Measurements from ENCODE around the gene CDH22. TPM values are rescaled to one million over a fixed set of nuclear protein-coding genes. Genes with fewer than 3 reads are reported as not detected.

The CDH22 gene
- total and polyA plus RNA-seq, 9 of the 15 experiments (the other 6 are each of a cell fraction or from before 2014, with no cell fraction given), result 0.07 to 0.08 TPM; not detected in 7

GRCh38 chr20:46175127-46175494 is 133.2 kb downstream of the CDH22 start:
- no peaks in the 10 kb centered on the region for H3K9me1 ChIP-seq (ENCODE audit: control insufficient read depth, insufficient read depth, low read length)
- H3K9me3 ChIP-seq (replicated peaks; ENCODE audit: control insufficient read depth, insufficient read depth, low read depth, low read length), result no peaks in the 10 kb centered on the region
- H3K36me3 ChIP-seq (ENCODE audit: control insufficient read depth, insufficient read depth, low read length), result no peaks in the 10 kb centered on the region
- in situ Hi-C loops (cut with MboI) (no loop called here), intact Hi-C loops (cut with micrococcal nuclease) (loop anchor here (2.0 kb wide), 1 partner anchor 42 kb away; no protein-coding TSS in a partner anchor)
- BruUV-seq (replicated peaks), result no TSS peak
- ATAC-seq (no peak), DNase-seq (ENCODE audit: extremely low read depth in 1 of 4, low spot score in 3 of 4) (no peak), FAIRE-seq (no peak)
- no peak overlapping the region for H3K4me2 ChIP-seq (ENCODE audit: insufficient read depth, low read length)
- H3K9ac ChIP-seq (ENCODE audit: insufficient read depth in 1 of 2, low read depth in 2 of 2, low read length in 2 of 2), result no peak overlapping the region
- H4K20me1 ChIP-seq (replicated peaks; ENCODE audit: control insufficient read depth, insufficient read depth, low read length), result peaks cover 8% of the 10 kb centered on the region; the same call in 1 of the 2 replicates
- H3K4me1 ChIP-seq (replicated peaks in 1 of 2; ENCODE audit: control insufficient read depth in 2 of 2, insufficient read depth in 2 of 2, low read length in 2 of 2), result peaks cover 0 to 10% of the 10 kb centered on the region in 2 experiments; a peak in 1 of 5 replicates
- WGBS (ENCODE audit: insufficient coverage, low coverage, missing lambda C conversion rate), result 6% methylated on average over 4 of the region's 4 CpGs
- POLR2A ChIA-PET, result interaction anchor here (0.6 kb wide), 1 partner anchor 17 kb away, joined by 5 read pairs; no protein-coding TSS in a partner anchor
- H3K27ac ChIP-seq (ENCODE audit: extremely low read depth, low read depth, low read length), result no peak overlapping the region
- H2AFZ ChIP-seq (ENCODE audit: low read depth, low read length), result no peak overlapping the region
- H3K27me3 ChIP-seq (ENCODE audit: control insufficient read depth in 2 of 2, insufficient read depth in 2 of 2, low read length in 2 of 2), result peaks cover 21 to 76% of the 10 kb centered on the region in 2 experiments
- no peak overlapping the region for H3K4me3 ChIP-seq
- no peaks in the 10 kb centered on the region for H3K79me2 ChIP-seq (ENCODE audit: control insufficient read depth, insufficient read depth, low read length)
- CTCF ChIA-PET (ENCODE audit: low intra/inter-chr PET ratio), result interaction anchor here (0.6 to 1.3 kb wide), 2 partner anchors 156 to 161 kb away, joined by 3 to 4 read pairs; no protein-coding TSS in a partner anchor
- TF ChIP-seq ZBTB9 (CRISPR knock-in tag; IDR thresholded peaks at IDR 0.05) (no peak), ELF1 (tag; IDR thresholded peaks at IDR 0.05) (no peak), ATF1 (CRISPR knock-in tag; IDR thresholded peaks at IDR 0.05) (no peak), ATF1 (tag; IDR thresholded peaks at IDR 0.05) (no peak), BCOR (IDR thresholded peaks at IDR 0.05) (peak; percentile 72), ARID3B (CRISPR knock-in tag; IDR thresholded peaks at IDR 0.05; ENCODE audit: borderline replicate concordance) (no peak), TBP (optimal IDR thresholded peaks at IDR 0.05; ENCODE audit: low read depth, low read length) (no peak), ZBTB2 (IDR thresholded peaks at IDR 0.05) (no peak), IRF2 (CRISPR knock-in tag; IDR thresholded peaks at IDR 0.05) (no peak), CREB3 (tag; conservative IDR thresholded peaks at IDR 0.05; ENCODE audit: low read depth) (no peak), KDM1A (IDR thresholded peaks at IDR 0.05) (no peak), HMG20B (CRISPR knock-in tag; IDR thresholded peaks at IDR 0.05) (no peak), TCF7 (IDR thresholded peaks at IDR 0.05; ENCODE audit: borderline replicate concordance) (no peak), RBM25 (IDR thresholded peaks at IDR 0.05; ENCODE audit: low read depth, low read length, severe bottlenecking) (peak; percentile 62)
- TF ChIP-seq, protein P1, sequence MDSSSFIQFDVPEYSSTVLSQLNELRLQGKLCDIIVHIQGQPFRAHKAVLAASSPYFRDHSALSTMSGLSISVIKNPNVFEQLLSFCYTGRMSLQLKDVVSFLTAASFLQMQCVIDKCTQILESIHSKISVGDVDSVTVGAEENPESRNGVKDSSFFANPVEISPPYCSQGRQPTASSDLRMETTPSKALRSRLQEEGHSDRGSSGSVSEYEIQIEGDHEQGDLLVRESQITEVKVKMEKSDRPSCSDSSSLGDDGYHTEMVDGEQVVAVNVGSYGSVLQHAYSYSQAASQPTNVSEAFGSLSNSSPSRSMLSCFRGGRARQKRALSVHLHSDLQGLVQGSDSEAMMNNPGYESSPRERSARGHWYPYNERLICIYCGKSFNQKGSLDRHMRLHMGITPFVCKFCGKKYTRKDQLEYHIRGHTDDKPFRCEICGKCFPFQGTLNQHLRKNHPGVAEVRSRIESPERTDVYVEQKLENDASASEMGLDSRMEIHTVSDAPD (CRISPR knock-in tag; IDR thresholded peaks at IDR 0.05), result no peak
- TF ChIP-seq, protein P2, sequence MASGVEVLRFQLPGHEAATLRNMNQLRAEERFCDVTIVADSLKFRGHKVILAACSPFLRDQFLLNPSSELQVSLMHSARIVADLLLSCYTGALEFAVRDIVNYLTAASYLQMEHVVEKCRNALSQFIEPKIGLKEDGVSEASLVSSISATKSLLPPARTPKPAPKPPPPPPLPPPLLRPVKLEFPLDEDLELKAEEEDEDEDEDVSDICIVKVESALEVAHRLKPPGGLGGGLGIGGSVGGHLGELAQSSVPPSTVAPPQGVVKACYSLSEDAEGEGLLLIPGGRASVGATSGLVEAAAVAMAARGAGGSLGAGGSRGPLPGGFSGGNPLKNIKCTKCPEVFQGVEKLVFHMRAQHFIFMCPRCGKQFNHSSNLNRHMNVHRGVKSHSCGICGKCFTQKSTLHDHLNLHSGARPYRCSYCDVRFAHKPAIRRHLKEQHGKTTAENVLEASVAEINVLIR (CRISPR knock-in tag; IDR thresholded peaks at IDR 0.05), result no peak
